DMS153 treated with DMSO at 0.1 percent for 48 hours (cell line): ENCODE results near the gene SORL1-AS1.

Experiments used
- DNase-seq: peaks from one replicate; lab custom pipeline; 2025; ENCODE audit not compliant: unreplicated experiment; lab: John Stamatoyannopoulos, UW

The SORL1-AS1 gene

DNA sequence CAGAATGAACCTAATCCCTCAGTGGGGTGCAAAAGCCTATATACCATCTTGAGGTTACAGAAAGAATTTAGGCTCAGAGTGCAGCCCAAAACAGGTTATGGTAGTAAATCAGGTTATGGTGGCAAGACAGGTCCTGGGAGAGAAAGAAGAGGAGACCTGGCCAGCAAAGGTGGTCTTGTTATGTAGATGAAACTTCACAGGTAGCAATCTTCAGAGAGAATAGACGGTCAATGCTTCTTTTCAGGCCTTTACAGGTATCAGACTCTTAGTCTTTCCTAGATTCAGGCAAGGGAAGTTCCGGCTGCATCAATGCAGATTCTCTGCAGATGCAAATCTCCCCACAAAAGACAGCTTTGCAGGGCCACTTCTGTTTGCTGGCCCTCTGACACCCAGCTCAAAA is 46.5 kb downstream of the SORL1-AS1 start:
- DNase-seq, result no peak

GRCh38 chr11:121405646-121406045 is 47.1 kb downstream of the SORL1-AS1 start:
- no peak for DNase-seq

DNA sequence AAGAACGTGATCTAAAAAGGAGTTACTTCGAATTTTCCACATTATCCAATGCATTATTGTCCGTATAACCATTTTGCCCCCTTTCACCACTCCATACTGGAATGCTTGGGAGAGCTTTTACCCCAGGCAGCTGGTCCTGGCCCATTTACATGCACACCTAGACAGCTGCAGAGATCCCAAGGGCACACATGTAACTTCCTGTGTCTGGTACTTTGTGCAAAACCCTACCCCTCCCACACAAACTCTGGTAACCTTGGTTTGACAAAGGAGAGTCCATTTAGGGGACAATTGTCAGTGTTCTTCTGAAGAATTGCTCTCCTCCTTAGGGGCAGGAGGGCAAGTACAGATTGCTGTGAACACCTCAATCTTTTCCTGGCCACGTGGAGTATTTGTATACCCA is 58.0 kb downstream of the SORL1-AS1 start:
- no peak for DNase-seq

DNA sequence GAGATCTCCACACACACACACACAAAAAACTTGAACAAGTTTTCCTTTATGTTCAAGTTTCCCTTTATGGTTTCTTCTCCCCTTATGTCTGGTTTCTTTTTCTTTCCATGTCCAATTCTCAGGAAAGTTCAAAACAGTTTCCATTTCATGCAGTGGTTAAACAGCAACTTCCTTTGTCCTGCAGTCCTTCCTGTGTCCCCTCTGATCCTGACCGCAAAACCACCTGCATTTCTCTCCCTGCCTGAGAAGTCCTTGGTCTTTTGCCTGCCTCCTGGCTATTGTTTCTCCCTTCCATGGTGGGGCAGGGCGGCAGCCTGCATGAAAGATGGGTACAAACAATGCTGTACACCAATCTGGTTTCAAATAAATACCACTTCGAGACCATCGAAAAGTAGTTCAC is 58.9 kb downstream of the SORL1-AS1 start:
- DNase-seq, result no peak

DNA sequence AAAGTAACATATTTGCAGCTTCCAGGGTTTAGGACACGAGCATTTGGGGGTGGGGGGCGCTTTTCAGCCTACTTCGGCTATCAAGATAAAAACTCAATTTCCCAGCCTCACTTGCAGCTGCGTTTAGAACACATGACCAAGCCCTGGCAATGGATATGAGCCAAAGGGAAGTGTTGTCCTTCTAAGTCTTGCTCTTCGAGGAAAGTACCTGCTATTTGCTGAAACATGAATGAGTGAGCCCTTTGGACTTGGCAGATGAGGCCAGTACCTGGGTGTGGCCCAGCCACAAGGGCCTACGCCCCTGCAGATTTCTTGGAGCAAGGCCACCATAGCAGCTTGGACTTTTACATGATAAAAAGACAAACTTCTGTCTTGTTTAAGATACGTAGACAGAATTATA is 60.9 kb downstream of the SORL1-AS1 start:
- no peak for DNase-seq

DNA sequence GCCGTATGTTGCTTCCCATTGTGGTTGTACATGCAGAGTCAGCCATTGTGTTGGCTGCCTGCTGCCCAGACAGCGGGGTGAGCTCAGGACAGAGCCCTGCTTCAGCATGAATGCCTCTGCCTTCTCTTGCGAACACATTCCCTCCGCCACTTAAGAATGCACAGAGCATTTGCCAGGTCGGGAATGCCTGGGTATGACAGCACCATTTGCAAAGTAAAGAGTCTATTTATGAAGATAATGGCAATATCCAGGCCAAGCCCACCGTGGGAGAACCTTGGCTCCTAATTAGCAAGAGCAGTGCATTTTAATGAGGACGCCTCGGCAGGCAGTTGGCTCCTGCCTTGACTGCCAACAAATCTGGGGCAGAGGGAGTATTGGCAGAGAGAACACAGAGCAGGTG is 63.1 kb downstream of the SORL1-AS1 start:
- DNase-seq, result peak; percentile 28
